CD4-positive, alpha-beta T cell treated with Interleukin-17A for 1 hour (primary cell): ENCODE results near the gene COL4A1.

Experiments
- DNase-seq: peaks from one replicate; pipeline ENCODE4 v3.0.0-alpha.2; 2020

The COL4A1 gene

DNA sequence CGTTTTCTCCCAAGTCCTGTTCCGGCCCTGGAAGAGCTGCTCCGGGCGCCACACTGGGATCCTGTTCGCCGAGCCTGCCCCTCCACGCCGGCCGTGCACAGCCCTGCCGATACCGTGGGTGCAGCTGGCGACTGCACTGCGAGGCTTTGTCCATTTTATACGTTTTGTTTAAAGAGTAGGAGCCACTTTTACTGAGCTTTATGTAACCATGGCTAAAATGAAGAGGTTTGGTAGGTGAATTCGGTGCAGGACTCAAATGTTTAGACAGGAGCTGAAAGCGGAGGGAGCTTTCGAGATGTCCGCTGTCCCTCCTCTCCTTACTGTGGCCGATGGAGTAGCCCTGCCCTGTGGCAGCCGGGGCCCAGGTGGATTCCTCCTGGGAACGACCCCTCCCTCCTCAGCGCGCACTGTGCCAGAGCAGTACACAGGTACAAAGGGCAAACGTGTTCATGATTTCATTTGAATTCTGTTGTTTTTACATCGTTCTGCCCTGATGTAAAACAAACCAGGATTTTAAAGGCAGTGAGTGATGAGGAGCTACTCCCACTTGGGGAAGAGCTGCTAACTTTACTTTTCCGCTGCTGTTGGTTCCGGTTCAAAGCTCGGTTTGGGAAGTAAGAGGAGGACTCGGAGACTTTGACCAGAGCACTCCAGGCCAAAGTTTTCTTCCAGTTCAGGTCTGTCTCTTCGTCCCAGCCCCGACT is 1.9 kb upstream of the COL4A1 start:
- no peak for DNase-seq

DNA sequence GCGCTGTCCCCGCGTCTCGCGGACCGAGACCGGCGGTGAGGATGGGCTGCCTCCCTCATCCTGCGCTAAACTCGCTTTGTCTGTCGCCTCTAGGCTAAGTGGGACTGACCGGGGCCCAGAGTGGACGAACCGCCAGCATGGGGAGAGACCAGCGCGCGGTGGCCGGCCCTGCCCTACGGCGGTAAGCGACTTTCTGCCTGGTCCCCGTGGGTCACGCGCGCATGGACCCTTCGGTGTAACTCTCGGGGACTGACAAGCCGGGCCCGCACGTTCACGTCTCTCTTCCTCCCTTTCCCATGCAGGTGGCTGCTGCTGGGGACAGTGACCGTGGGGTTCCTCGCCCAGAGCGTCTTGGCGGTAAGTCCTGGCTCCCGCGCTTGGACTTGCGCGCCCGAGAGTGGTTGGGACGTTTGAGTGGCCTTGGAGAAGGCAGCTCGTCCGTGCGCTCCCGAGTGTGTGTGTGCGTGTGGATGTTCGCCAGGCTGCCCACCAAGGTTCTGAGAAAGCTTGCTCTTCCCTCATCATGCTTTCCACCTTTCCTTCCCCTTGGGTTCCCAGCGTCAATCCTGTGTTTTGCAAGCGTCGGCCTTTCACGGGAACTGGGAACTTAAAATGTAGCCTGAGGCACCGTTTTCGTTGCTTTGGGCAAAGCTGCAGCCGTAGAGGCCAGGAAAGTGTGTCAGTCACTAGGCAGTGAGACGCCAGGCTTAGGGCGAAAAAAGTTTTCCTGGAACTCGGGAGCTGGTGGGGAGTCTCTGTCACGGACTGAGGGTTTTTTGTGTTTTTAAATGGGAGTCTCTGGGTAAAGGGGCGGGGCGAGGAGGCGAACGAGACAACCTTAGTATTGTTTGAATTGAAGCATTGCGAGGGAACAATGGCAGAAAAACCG is 1.1 kb upstream of the COL4A1 start:
- DNase-seq: no peak

DNA sequence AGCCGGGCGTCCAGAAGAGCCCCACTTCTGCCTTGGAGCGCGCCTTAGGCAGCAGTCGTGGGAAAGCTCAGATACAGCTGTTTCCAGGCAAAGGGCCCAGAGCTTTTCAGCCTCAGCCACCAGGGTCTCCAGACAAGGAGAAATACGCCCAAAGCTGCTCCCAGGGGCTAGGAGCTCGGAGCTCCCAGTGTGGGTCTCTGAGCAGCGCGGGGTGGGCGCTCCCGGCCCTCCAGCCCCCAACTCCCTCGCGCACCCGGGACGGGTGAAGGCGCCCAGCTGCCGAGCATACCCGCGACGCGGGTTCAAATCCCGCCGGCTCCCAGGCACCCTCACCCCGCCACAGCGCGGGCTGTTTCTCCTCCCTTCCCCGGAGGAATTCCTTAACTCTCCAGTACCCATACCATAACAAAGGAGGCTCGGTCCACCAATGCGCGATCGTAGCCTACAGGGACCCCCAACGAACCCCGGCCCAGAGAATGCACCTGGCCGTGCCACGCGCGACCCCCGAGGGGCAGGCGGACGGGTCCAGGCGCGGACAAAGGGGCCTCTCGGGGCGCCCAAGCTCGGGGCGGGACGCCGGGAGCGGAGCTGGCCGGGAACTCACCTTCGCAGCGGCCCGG is 507 bp downstream of the COL4A1 start:
- DNase-seq: no peak

DNA sequence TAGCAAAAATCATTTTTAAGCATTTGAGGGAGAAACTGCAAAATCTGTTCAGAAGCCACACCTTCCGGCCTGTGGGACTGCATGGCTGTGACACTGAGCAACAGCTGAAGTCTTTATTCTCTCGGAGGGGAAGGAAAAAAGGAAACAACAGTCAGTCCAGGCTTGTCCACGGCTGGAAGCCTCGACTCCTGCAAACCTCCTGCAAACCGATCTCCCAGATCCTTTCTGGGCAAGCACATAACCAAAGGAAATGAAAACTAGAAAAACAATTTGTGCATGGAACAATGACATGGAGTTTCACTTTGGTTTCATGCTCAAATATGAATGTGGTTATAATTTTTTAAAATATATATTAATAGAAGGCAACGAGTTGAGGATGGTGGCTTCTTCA is 1.0 kb downstream of the COL4A1 start:
- DNase-seq: no peak

DNA sequence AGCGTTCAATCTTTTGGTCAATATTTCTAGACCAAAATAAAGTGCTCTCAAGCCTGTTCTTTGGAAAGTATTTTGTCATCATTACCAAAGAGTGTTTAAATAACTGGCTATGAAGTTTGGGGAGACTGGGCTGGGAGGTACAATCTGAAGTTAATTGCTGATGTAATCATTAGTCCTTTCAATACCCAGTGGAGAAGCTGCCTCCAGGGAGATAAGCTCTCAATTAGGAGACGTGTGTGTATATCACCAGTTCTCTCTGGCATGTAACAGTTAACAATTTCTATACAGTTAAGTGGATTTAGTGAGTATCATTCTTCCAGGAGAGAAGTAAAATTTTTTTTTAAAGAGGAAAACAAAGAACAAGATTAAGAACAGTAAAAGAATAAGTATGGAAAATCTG is 1.4 kb downstream of the COL4A1 start:
- no peak for DNase-seq

DNA sequence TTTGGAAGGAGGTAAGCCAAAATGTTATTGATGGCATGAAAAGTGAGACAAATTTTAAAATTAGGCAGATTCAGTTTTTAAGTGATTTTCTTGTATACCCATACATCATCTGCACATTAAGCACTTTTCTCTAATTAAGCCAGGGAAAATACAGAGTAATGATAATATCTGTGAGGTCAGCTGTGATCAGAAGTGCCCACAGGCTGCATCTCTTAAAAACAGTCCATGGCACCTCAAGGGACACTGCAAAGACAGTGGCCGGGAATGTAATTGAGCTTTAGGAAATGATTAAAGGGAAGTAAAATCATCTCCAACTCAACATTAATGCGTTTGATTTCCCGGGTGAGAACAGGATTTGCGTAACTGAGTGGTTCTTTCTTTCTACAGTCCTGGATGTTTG is 2.0 kb downstream of the COL4A1 start:
- no peak for DNase-seq

DNA sequence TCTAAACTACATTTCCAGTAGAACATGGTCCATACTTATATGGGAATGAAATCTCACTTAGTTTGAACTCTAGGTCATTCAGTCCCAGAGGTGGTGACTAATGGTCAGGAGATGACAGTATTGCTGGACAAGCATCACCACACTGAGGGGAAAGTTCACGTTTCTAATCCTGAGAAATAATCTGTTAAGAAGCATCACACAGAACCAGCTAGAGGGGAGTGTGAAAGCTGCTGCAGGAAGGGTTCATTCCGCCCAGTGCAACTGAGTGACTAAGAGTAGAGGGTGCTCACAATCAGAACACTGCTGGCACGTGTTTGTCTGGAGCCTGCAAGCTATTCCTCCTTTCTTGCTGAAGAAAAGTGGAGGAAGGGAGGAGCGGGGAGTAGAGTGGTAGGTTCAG is 2.7 kb downstream of the COL4A1 start:
- no peak for DNase-seq

DNA sequence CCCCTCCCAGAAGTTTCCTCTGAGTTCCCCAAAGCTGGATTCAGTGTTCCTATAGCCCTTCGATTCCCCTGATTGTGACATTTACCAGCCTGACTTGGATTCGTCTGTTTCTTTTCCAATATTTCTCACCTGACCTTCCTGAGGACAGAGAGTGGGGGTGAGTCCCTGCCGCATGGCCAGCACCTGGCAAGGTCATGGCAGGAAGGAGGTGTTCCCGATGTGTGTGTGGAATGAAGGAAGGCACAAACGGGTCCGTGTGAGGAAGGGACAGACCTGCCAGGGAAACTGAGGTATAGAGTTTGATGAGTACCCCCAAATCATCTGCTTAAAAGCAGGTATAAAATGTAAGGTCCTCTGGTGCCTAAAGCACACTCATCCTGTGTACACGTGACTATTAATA is 3.3 kb downstream of the COL4A1 start:
- DNase-seq: no peak

DNA sequence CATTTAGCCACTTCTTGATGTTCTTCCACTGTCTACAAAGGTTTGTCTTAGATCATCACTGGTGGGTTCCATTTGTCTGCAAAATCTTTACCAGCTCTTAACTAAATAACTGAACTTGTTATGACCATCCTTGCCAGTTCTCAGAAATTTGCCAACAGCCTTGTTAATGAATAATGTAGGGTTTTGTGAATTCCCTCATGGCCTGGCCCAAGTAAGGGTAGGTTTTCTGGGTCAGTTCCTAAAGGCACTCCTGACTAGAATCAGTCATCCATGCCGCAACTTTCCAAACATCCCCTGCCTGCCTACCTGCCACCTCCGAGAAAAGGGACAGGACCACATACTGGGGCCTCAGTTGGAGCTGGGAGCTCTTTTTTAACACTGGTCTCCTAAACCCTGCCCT is 4.0 kb downstream of the COL4A1 start:
- no peak for DNase-seq

DNA sequence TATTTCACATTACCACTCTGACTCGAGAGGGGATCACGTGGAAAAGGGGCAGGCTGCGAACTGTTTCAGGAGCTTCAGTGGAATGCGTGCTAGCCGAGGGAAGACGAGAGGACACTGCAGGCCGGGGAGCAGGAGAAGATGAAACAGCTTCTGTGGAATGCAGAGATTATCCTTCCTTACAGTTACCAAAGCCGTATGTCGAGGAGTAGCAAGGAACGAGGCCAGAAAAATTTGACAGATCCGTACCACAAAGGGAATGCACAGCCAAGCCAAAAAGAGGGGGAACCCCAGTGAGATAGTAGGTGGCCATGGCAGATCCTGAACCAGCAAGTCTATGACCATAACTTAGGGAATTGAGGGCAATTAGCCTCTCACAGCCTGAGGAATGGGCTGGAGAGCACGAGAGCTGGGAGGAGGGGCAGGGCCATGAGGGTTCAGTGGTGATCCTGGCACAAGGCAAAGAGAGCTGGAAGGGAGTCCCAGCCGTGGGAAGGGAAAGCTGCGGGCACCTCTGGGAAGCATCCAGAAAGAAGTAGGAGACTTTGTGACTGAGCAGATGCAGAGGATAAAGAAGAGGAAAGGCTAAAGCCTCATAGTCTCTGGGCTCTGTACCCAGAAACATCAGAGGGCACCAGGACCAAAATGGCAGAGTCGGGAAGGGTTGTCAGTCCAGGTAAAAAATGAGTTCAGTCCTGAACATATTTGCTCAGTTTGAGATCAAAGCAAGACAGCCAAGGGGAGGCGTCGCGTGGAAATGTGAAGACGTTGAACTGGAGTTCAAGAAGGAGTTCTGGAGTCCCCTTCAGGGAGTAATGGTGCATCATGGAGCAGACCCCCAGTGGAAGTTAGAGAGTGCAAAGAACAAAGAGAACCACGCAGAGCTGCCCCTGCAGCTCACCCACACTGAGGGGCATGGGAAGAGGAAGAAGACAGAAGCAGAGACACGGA is 5.1 kb downstream of the COL4A1 start:
- DNase-seq: no peak

DNA sequence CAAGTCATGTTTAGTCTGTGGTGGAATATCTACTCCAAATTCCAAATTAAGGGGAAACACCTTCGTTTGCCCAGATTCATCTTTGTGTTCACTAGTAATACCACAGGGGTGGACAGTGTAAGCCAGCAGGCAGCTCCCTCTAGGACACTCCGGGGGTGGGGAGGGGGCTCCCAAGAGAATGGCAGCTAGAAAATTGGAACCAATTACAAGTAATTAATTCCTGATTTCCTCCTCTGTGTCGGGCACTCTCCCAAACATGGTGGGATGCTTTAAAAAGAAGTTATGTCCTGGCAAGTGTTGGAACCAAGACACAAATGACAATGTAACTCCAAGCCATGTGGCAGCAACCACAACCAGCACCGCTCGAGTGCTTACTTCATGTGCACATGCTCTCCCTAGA is 5.9 kb downstream of the COL4A1 start:
- no peak for DNase-seq

DNA sequence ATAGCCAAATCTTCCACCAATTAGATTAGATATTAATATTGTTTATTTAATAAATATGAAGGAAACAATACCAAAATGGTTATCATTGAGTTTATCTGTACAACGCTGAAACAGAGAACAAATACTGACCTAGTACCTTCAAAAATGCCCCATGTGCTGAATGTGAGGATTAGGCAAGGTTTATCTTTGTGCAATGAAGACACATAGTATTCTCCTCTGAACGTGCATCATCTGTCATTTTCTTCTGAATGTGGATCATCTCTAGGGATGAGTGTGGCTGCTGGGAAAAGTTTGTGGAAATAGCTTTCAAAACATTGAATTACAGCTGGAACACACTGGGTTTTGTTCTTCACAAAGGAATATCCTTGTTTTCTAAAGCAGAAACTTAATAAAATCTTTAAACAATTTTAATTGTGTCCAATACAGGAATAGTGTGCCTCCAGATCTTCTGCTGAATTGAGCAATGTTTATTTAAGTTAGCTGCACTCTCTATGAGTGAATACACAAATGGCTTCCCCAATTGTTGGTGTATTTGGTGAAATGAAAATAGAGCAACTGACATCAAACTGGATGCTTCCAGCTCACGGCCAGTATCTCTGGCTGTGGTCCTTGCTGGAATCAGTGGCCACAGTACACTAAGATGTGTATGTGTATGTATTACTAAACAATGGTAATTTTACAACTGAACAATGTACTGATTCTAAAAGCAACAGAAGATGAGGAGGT is 6.7 kb downstream of the COL4A1 start:
- DNase-seq: no peak

DNA sequence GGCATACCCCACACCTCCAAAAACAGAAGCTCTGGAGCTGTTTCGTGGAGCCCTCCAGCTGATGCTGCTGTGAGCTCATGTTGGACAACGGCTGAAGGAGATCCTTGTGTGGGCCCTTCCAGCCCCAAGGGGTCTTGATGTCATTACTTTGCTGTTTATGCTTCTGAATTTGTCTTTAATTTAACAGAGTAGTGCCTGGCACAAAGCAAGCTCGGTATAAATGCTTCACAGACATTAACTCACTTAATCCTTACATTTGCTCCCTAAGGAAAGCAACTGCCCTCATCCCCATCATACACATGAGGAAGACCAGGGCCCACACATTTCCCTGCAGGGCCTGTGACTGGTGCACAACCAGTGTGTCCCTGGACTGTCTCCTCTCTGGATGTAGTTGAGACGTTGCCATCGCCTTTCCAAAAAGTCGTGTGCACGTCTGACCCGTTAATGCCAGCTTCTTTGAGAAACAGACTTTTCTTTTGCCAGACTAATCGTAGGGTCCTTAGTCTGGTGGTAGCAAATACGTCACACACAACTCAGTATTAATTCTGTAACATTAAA is 7.6 kb downstream of the COL4A1 start:
- DNase-seq: no peak

DNA sequence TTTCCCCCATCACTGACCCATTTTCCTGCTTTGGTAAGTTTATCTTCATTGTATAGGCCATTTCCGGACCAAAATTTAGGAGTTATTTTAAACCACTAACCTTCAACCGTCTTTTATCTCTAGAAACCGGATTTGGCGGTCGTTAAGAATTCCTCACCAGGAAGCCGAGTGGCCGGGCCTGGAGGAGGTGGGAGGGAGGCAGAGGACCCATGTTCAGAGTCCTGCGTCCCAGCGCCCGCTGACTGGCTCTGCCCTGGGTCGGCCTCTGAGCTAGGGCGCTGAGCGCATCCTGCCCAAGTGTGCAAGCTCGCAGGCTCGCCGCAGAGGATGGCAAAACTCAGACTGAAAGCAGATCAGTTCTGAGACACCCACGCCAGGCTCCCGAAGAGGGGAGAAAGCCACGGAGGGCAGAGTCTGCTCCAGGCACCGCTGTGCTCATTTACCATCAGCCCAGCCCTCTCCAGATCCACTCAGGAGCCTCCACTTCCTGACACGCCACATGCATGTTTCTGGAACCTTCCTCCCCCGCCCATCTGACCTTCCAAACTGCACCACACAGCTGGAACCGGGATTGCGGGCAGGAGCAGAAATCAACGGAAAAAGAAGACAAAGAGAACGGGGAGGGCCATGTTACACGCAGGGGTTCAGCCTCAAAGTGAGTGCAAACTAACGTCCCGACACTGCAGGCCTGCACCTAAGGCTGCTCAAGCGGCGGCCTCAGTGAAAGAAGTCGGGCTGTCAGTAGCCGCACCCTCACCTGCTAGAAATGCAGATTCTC is 8.3 kb downstream of the COL4A1 start:
- DNase-seq: no peak

DNA sequence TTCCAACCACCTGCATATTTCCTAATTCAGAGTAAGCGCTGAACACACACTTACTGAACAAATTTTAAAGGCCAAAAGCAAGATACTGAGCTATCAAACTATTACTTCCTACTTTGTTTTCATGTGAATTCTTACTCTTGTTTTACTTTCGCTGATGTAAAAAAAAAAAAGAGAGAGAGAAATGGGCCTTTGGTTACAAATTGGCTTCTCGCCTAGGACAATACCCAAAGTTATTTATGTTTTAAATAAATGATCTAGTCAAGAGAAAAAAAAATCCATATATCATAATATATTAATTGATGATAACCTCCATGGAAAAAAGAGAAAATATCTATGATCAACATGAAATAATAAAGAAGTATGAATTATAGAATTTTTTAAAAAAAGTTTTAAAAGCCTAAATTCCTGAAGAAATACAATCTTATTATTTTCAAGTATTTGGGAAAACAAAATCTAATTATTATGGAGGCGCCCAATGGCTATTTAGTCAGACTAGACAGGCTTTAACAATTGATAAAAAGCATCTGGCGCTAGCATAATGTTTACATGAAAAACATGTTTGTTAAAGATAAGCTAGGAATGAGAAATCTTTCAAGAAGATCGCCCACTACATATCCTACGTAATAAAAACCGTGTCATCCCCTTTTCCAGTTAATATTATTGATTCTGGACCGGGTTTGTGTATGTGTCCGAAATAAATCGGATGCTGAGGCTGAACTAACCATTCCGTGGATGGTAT is 9.0 kb downstream of the COL4A1 start:
- no peak for DNase-seq

DNA sequence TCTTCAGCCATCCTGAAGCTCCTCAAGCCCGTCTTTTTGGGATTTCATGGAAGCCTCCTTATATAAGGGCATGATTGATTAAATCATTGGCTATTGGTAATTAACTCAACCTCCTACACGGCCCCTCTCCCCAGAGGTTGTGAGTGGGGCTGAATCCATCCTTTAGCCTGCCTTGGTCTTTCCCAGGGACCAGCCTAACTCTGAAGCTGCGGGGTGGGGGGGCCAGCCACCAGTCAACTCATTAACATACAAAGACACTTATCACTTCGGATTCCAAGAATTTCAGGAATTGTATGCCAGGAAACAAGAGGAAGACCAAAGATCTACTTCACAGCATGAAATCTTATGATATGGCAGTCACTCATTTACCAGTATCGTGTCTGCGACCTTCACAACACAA is 9.9 kb downstream of the COL4A1 start:
- DNase-seq: no peak

DNA sequence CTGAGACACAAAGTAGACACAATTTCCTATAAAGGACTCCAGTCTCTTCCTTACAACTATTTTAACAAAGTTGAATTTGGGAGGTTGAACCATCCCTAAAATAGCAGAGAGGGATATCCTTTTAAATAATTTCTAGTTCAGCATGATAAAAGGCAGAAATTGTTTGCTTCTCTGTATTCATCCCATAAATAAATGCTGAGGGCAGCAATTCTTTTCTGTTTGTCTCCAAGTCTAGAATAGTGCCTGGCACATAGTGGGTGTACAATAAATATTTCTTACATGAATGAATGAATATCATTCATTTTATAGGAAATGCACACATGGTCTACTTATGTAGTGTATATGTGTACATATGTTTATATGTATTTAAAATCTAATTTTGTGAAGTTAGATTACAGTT is 12.3 kb downstream of the COL4A1 start:
- no peak for DNase-seq

DNA sequence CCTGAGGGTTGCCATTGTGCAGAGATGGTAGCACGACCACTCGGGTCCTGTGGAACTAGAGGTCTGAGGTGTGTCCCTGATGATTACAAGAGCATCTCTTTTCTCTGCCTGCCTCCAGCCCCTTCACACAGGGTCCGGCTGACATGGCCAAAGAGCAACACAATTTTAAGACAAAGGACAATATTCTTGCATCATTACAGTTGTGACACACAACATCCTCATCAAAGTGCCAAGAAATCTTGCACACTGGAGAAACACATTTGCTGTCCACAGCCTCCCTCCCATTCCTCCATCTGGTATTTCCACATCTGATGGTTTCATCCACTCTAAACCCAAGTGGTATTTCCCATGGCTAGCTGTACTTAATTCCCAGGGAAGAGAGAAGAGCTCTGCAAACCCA is 12.8 kb downstream of the COL4A1 start:
- no peak for DNase-seq

DNA sequence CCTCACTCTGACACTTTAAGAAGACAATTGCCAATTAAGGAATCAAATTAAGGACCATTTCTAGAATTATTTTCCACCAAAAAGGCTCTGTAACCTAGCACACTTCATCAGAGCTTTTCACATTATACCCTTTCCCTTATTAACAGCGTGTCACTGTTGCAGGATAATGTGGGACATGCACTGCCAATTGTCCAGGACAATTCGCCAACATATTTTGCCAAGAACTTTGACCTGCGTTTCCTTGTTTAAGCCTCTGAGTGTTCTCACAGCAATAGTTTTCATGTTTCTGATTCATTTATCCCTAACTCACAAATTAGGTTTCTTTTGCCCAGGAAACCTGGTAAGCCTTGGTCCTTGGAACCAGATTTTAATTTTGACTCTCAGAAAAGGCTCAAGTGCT is 13.3 kb downstream of the COL4A1 start:
- DNase-seq: no peak

DNA sequence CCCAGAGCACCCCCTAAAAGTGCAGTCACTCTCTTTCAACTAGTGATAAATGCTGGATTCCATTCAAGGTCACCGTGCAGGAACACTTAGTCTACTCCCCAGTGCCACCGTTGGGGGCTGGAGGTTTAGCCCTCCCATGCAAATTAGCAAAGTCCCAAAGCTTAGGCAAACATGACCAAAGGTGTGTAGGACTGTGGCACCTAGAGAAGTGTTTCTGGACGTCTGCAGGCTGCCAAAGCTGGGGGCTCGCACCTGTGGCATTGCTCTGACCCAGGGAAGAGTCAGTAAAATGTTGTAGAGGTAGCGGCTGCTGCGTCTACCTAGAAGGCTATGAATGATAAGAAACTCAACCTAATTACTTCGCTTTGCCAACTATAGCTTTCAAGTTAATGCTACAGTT is 13.9 kb downstream of the COL4A1 start:
- no peak for DNase-seq
